Pancreas (tissue), 10 donors: Measurements from ENCODE around the gene SERGEF. TPM values are rescaled to one million over a fixed set of nuclear protein-coding genes. Genes with fewer than 3 reads are reported as not detected.

Experiments used
- ATAC-seq, 4 donors: fragments of 200-7000 bp; cut with Tn5 transposase; one replicate each; pipeline versions ENCODE4 v1.8.0 to v1.9.1; 2020; ENCODE audit warnings: mild to moderate bottlenecking in 4 of 4, moderate library complexity in 4 of 4
- DNase-seq, 6 donors: peaks; one replicate each; pipeline ENCODE4 v3.0.0-alpha.2; 2020
- FAIRE-seq: peaks from 2 replicates; lab custom pipeline; 2012; peaks lifted over from hg19 to GRCh38; lab: Jason Lieb, UNC
- H3K27ac ChIP-seq, 4 donors: fragments of 200-600 bp; sonication (generic); 1 replicate in 3 of 4; 2 replicates in 1 of 4; pipeline versions ENCODE4 v1.5.0 to v1.8.0; 2020
- H3K27me3 ChIP-seq, 4 donors: fragments of 200-600 bp; one replicate each; pipeline ENCODE4 v1.8.0; 2021
- H3K36me3 ChIP-seq, 3 donors: fragments of 200-600 bp; sonication (generic) in 1 of 3; one replicate each; pipeline versions ENCODE4 v1.5.0 to v1.8.0; 2020 to 2021
- H3K4me1 ChIP-seq, 3 donors: fragments of 200-600 bp; one replicate each; pipeline ENCODE4 v1.8.0; 2021
- H3K4me3 ChIP-seq, 4 donors: fragments of 200-600 bp; sonication (generic) in 2 of 4; one replicate each; pipeline versions ENCODE4 v1.5.0 to v1.8.0; 2020 to 2021
- H3K9me3 ChIP-seq, 4 donors: fragments of 200-600 bp; one replicate each; pipeline ENCODE4 v1.8.0; 2021
- CTCF ChIP-seq, 4 donors: fragments of 200-600 bp; sonication (generic) in 3 of 4; IDR thresholded peaks; one replicate each; pipeline versions ENCODE4 v1.5.0 to v1.8.0; 2021; ENCODE audit warnings: antibody characterized with exemption in 4 of 4
- WGBS, 2 donors: extraction: QIAGEN DNeasy Blood & Tissue Kit; methylation state at CpG; one replicate each; pipeline ENCODE4 v1.1.7; 2013; 5-methylcytosine and 5-hydroxymethylcytosine counted together
- intact Hi-C, 3 donors: fragments of 100-400 bp; cut with DNase I; formaldehyde crosslinking; loops; one replicate each; pipeline versions ENCODE4 v1.11.1 to v1.14.2; 2022
- polyA plus RNA-seq, 2 donors: library from polyadenylated mRNA; stranded (reverse); fragments of 200-250 nt; gene quantifications; one replicate each; pipeline ENCODE4 v1.2.3, GENCODE V29; 2013
- total RNA-seq, 6 donors: library from RNA; stranded (reverse); fragmentation: NEBNext Ultra II Directional in 4 of 6; extraction: Animal tissue kit (Norgen Biotek cat#: 25700) in 4 of 6; gene quantifications; one replicate each; pipeline versions ENCODE4 v1.2.1 to v1.2.4, GENCODE V29; 2021 to 2023
- donor health status: healthy with polysubstance abuse.
- donor health status: DM: no; HTN: no; CAD: no; lungs with moderate emphysema.
- donor health status: DM: no; HTN: no; CAD: no.
- donor health status: control.
- donor health status: control.
- donor health status: Bipolar disorder and iron deficiency.
- donor health status: DM: yes; HTN: yes; CAD: no.
- donor health status: DM: no; HTN: no; CAD: no.
- donor health status: DM: no; HTN: no; CAD: no.
- donor health status: DM: yes; HTN: yes; CAD: no.

The SERGEF gene
- total and polyA plus RNA-seq, 8 donors, result 17.8 to 101 (median 24.5) TPM

GRCh38 chr11:17967661-17968060 is 45.2 kb downstream of the SERGEF start:
- no peak overlapping the region for H3K27ac ChIP-seq
- no peaks in the 10 kb centered on the region for H3K27me3 ChIP-seq
- no peak overlapping the region for H3K4me3 ChIP-seq
- no peak for FAIRE-seq
- H3K9me3 ChIP-seq, result no peaks in the 10 kb centered on the region
- H3K4me1 ChIP-seq, result no peaks in the 10 kb centered on the region
- no peak for ATAC-seq
- intact Hi-C loops, result no loop called here
- DNase-seq, result no peak
- TF ChIP-seq CTCF (IDR thresholded peaks at IDR 0.05), result no peak
- H3K36me3 ChIP-seq, result peaks cover 0 to 6% (median 0%) of the 10 kb centered on the region in 3 donors

- TF ChIP-seq CTCF (IDR thresholded peaks at IDR 0.05), result no peak
- H3K9me3 ChIP-seq, result no peaks in the 10 kb centered on the region
- no peak overlapping the region for H3K4me3 ChIP-seq
- no peak for ATAC-seq
- H3K27ac ChIP-seq, result no peak overlapping the region
- H3K4me1 ChIP-seq, result no peaks in the 10 kb centered on the region
- H3K36me3 ChIP-seq, result peaks cover 0 to 15% (median 0%) of the 10 kb centered on the region in 3 donors
- DNase-seq, result no peak
- intact Hi-C loops, result no loop called here
- no peak for FAIRE-seq
- no peaks in the 10 kb centered on the region for H3K27me3 ChIP-seq
These were observed 52.8 kb downstream of the SERGEF start for GRCh38 chr11:17960091-17960490.

GRCh38 chr11:17958446-17958845 is 54.4 kb downstream of the SERGEF start:
- 73 to 78% methylated on average over 2 of the region's 2 CpGs for WGBS, 2 donors
- no peaks in the 10 kb centered on the region for H3K27me3 ChIP-seq
- H3K36me3 ChIP-seq, result peaks cover 0 to 15% (median 0%) of the 10 kb centered on the region in 3 donors
- DNase-seq, result no peak
- H3K9me3 ChIP-seq, result no peaks in the 10 kb centered on the region
- no peak for ATAC-seq
- intact Hi-C loops, result no loop called here
- TF ChIP-seq CTCF (IDR thresholded peaks at IDR 0.05), result no peak
- no peak overlapping the region for H3K27ac ChIP-seq
- no peak for FAIRE-seq
- H3K4me1 ChIP-seq, result no peaks in the 10 kb centered on the region
- H3K4me3 ChIP-seq, result no peak overlapping the region

- no peak for DNase-seq
- H3K9me3 ChIP-seq, result no peaks in the 10 kb centered on the region
- no peak for TF ChIP-seq CTCF (IDR thresholded peaks at IDR 0.05)
- ATAC-seq, result no peak
- peaks cover 0 to 15% (median 0%) of the 10 kb centered on the region in 3 donors for H3K36me3 ChIP-seq
- intact Hi-C loops, result no loop called here
- no peak overlapping the region for H3K4me3 ChIP-seq
- no peak for FAIRE-seq
- WGBS, 2 donors, result 71 to 80% methylated on average over 5 of the region's 5 CpGs
- no peaks in the 10 kb centered on the region for H3K4me1 ChIP-seq
- no peak overlapping the region for H3K27ac ChIP-seq
- H3K27me3 ChIP-seq, result no peaks in the 10 kb centered on the region
These were observed 58.2 kb downstream of the SERGEF start for GRCh38 chr11:17954395-17955252.

GRCh38 chr11:17952487-17952886 is 60.4 kb downstream of the SERGEF start:
- no peaks in the 10 kb centered on the region for H3K9me3 ChIP-seq
- TF ChIP-seq CTCF (IDR thresholded peaks at IDR 0.05), result no peak
- no peak for ATAC-seq
- peaks cover 0 to 11% (median 0%) of the 10 kb centered on the region in 3 donors for H3K36me3 ChIP-seq
- WGBS, 2 donors, result 89 to 91% methylated on average over 4 of the region's 4 CpGs
- no peaks in the 10 kb centered on the region for H3K27me3 ChIP-seq
- no peak overlapping the region for H3K4me3 ChIP-seq
- no peak for FAIRE-seq
- no peaks in the 10 kb centered on the region for H3K4me1 ChIP-seq
- no peak for DNase-seq
- intact Hi-C loops, result no loop called here
- no peak overlapping the region for H3K27ac ChIP-seq
